ENCODE data around the gene EAPP.
"Not testable (repeated sequence)": the region's sequence is repeated elsewhere in the genome, so short reads cannot be mapped to it uniquely, and the experiment has no call there.

Gene EAPP

GRCh38 chr14:34484726-34485125 is 54.8 kb downstream of the EAPP start:
- DNase-seq (ENCODE audit: low read depth in 2 of 2), result no peak

- no peak for DNase-seq (ENCODE audit: low read depth in 2 of 2)
Observed at GRCh38 chr14:34482463-34482862, 57.0 kb downstream of the EAPP start.

GRCh38 chr14:34479694-34480093 is 59.8 kb downstream of the EAPP start:
- no peak for DNase-seq (ENCODE audit: low read depth in 2 of 2)

- DNase-seq (ENCODE audit: low read depth in 2 of 2), result no peak
Observed at GRCh38 chr14:34478261-34478660, 61.2 kb downstream of the EAPP start.

- DNase-seq (ENCODE audit: low read depth in 2 of 2), result not testable (repeated sequence)
Observed at GRCh38 chr14:34476036-34476435, 63.5 kb downstream of the EAPP start.

GRCh38 chr14:34475163-34475562 is 64.3 kb downstream of the EAPP start:
- DNase-seq (ENCODE audit: low read depth in 2 of 2), result no peak

GRCh38 chr14:34474187-34474679 is 65.3 kb downstream of the EAPP start:
- DNase-seq (ENCODE audit: low read depth in 2 of 2), result no peak

GRCh38 chr14:34472706-34473279 is 66.7 kb downstream of the EAPP start:
- no peak for DNase-seq (ENCODE audit: low read depth in 2 of 2)

- no peak for DNase-seq (ENCODE audit: low read depth in 2 of 2)
Observed at GRCh38 chr14:34470319-34470718, 69.2 kb downstream of the EAPP start.

GRCh38 chr14:34466691-34467090 is 72.8 kb downstream of the EAPP start:
- no peak for DNase-seq (ENCODE audit: low read depth in 2 of 2)
